Hepatic stellate cell (primary cell): Measurements from ENCODE around the gene PYDC1.
"Not testable (repeated sequence)": the region's sequence is repeated elsewhere in the genome, so short reads cannot be mapped to it uniquely, and the experiment has no call there.

Experiments
- DNase-seq: peaks from one replicate; pipeline ENCODE4 v3.0.0; 2011; ENCODE audit warnings: low spot score

PYDC1 gene

GRCh38 chr16:31179219-31179746 is 37.7 kb downstream of the PYDC1 start:
- no peak for DNase-seq

- DNase-seq, result no peak
Observed at GRCh38 chr16:31177136-31177535, 39.8 kb downstream of the PYDC1 start.

GRCh38 chr16:31170048-31170447 is 46.9 kb downstream of the PYDC1 start:
- DNase-seq, result not testable (repeated sequence)

GRCh38 chr16:31168848-31169247 is 48.1 kb downstream of the PYDC1 start:
- no peak for DNase-seq

- DNase-seq, result no peak
Observed at GRCh38 chr16:31167315-31167714, 49.6 kb downstream of the PYDC1 start.
